K562 (cell line): ENCODE results near the gene ARHGEF12. TPM values are rescaled to one million over a fixed set of nuclear protein-coding genes. Genes with fewer than 3 reads are reported as not detected.

ENCODE experiments used
- ASH1L ChIP-seq: fragments of 450-650 bp; IDR thresholded peaks from 2 replicates; pipeline ENCODE4 v1.6.1; 2018; ENCODE audit warnings: borderline replicate concordance, mild to moderate bottlenecking, low read depth; ENCODE audit not compliant: partially characterized antibody
- C11orf30 ChIP-seq: fragments of 450-650 bp; IDR thresholded peaks from 2 replicates; pipeline ENCODE4 v1.6.1; 2016; ENCODE audit warnings: low read depth, mild to moderate bottlenecking
- CTCF ChIP-seq, 3 experiments: IDR thresholded peaks in 2 of 3; conservative IDR thresholded peaks in 1 of 3; 2 replicates each; pipeline ENCODE4 v1.5.1; 2011 to 2012; ENCODE audit warnings: low read length in 3 of 3, mild to moderate bottlenecking in 3 of 3, control low read depth in 2 of 3, improper control_type of control experiment in 1 of 3, inconsistent platforms in 1 of 3, low read depth in 1 of 3, mixed read lengths in 1 of 3, moderate library complexity in 1 of 3; ENCODE audit not compliant: insufficient read depth in 2 of 3
- ETS1 ChIP-seq: conservative IDR thresholded peaks from 2 replicates; pipeline ENCODE4 v1.6.1; 2011; ENCODE audit warnings: low read depth, mild to moderate bottlenecking, low read length; ENCODE audit not compliant: control insufficient read depth
- HNRNPL ChIP-seq: fragments of 200-400 bp; formaldehyde crosslinking; IDR thresholded peaks from 2 replicates; pipeline ENCODE4 v1.6.1; 2017; ENCODE audit warnings: low read depth, mild to moderate bottlenecking, low read length
- HSF4 ChIP-seq: fragments of 250-450 bp; sonication (Bioruptor Pico); IDR thresholded peaks from 2 replicates; pipeline ENCODE4 v2.1.2; 2022; ENCODE audit warnings: mild to moderate bottlenecking, moderate library complexity, borderline replicate concordance
- MXI1 ChIP-seq: IDR thresholded peaks from 2 replicates; pipeline ENCODE4 v1.6.1; 2011; ENCODE audit warnings: low read depth, mild to moderate bottlenecking, improper control_type of control experiment, low read length
- NRF1 ChIP-seq, 2 experiments: fragments of 450-650 bp; IDR thresholded peaks in 1 of 2; conservative IDR thresholded peaks in 1 of 2; 2 replicates each; pipeline ENCODE4 v1.6.1; 2014; ENCODE audit warnings: mild to moderate bottlenecking in 2 of 2
- PHB2 ChIP-seq: fragments of 450-650 bp; IDR thresholded peaks from 2 replicates; pipeline ENCODE4 v1.6.1; 2017; ENCODE audit warnings: low read depth
- TCF7L2 ChIP-seq: fragments of 150-350 bp; IDR thresholded peaks from 2 replicates; pipeline ENCODE4 v1.6.1; 2016; ENCODE audit warnings: low read depth, mild to moderate bottlenecking, low read length, moderate library complexity
- TFAM ChIP-seq: fragments of 250-450 bp; sonication (Bioruptor Pico); conservative IDR thresholded peaks from 2 replicates; pipeline ENCODE4 v1.5.0; 2021; ENCODE audit warnings: mild to moderate bottlenecking, moderate library complexity
- ZBTB26 ChIP-seq: fragments of 450-650 bp; formaldehyde crosslinking; IDR thresholded peaks from 2 replicates; pipeline ENCODE4 v1.4.0; 2022; ENCODE audit warnings: missing genetic modification characterization
- ZNF12 ChIP-seq: sonication (generic); formaldehyde crosslinking; IDR thresholded peaks from 2 replicates; pipeline ENCODE4 v1.4.0; 2020; ENCODE audit warnings: mild to moderate bottlenecking, missing genetic modification reagents
- ZNF318 ChIP-seq, 2 experiments: fragments of 450-650 bp; IDR thresholded peaks; 2 replicates each; pipeline ENCODE4 v1.6.1; 2016; ENCODE audit warnings: mild to moderate bottlenecking in 2 of 2, borderline replicate concordance in 1 of 2, low read depth in 1 of 2, moderate library complexity in 1 of 2
- polyA plus RNA-seq, 8 experiments: library from polyadenylated mRNA; depleted of rRNA in 4 of 8; stranded (reverse) in 5 of 8; unstranded in 3 of 8; fragments of >200 nt; fragmentation: Nextera tagmentation in 2 of 8; fragmentation: Illumina TruSeq in 1 of 8; extraction: Ambion mirVana in 2 of 8; extraction: Trizol in 1 of 8; gene quantifications; 2 replicates each; pipeline versions ENCODE4 v1.2.1 to v1.2.3, GENCODE V29; 2011 to 2014; ENCODE audit warnings: inconsistent platforms in 1 of 8, missing spikeins in 1 of 8
- total RNA-seq, 7 experiments: library from RNA; depleted of rRNA in 6 of 7; stranded (reverse); fragments of >200 nt in 6 of 7; fragmentation: Illumina TruSeq in 2 of 7; extraction: Trizol in 2 of 7; gene quantifications; 2 replicates each; pipeline versions ENCODE4 v1.2.1 to v1.2.3, GENCODE V29; 2011 to 2021; ENCODE audit warnings: low replicate concordance in 1 of 7

ARHGEF12 gene
- total and polyA plus RNA-seq, 9 of the 15 experiments (the other 6 are each of a cell fraction or from before 2014, with no cell fraction given), result 3.5 to 51.7 (median 29.5) TPM

GRCh38 chr11:120338107-120338933 is 2.1 kb downstream of the ARHGEF12 start (continued):
- TF ChIP-seq ASH1L (no peak), C11orf30 (0 out of 2 replicates have a peak, but pooled peaks have one; percentile 48), ETS1 (no peak), NRF1 (conservative IDR thresholded peaks at IDR 0.05 in 1 of 2, IDR thresholded peaks at IDR 0.05 in 1 of 2) (no peak), MXI1 (no peak), PHB2 (no peak), CTCF (IDR thresholded peaks at IDR 0.05 in 2 of 3, conservative IDR thresholded peaks at IDR 0.05 in 1 of 3; ENCODE audit: insufficient read depth in 2 of 3, low read depth in 1 of 3, low read length in 3 of 3) (no peak), ZBTB26 (CRISPR knock-in tag) (no peak), TCF7L2 (no peak), ZNF12 (CRISPR knock-in tag) (no peak), HSF4 (no peak), ZNF318 (IDR thresholded peaks at IDR 0.05; ENCODE audit: borderline replicate concordance in 1 of 2, low read depth in 1 of 2) (no peak), HNRNPL (no peak), TFAM (no peak)
